ENCODE results near the gene MAML3.

- TF ChIP-seq ZFP36L1 (CRISPR knock-in tag; IDR thresholded peaks at IDR 0.05) (no peak), ATF7 (IDR thresholded peaks at IDR 0.05) (no peak), ATF7 (CRISPR knock-in tag; IDR thresholded peaks at IDR 0.05) (no peak), GLMP (CRISPR knock-in tag; IDR thresholded peaks at IDR 0.05; ENCODE audit: borderline replicate concordance) (no peak), CEBPB (IDR thresholded peaks at IDR 0.05; ENCODE audit: borderline replicate concordance, low read depth, low read length) (no peak), ARID3A (IDR thresholded peaks at IDR 0.05; ENCODE audit: low read depth, low read length) (no peak), ZNF557 (CRISPR knock-in tag; IDR thresholded peaks at IDR 0.05) (no peak), ZNF670 (CRISPR knock-in tag; IDR thresholded peaks at IDR 0.05; ENCODE audit: borderline replicate concordance) (no peak), ZNF780A (CRISPR knock-in tag; IDR thresholded peaks at IDR 0.05) (no peak), USF2 (IDR thresholded peaks at IDR 0.05; ENCODE audit: low read depth, low read length) (no peak), USF2 (CRISPR knock-in tag; IDR thresholded peaks at IDR 0.05; ENCODE audit: borderline replicate concordance) (no peak), ZNF33B (CRISPR knock-in tag; IDR thresholded peaks at IDR 0.05) (no peak)
Measured at GRCh38 chr4:140092094-140092851, 61.7 kb downstream of the MAML3 start.

Data from HepG2 (cell line).